ENCODE data around the gene SPTY2D1.

Gene SPTY2D1

DNA sequence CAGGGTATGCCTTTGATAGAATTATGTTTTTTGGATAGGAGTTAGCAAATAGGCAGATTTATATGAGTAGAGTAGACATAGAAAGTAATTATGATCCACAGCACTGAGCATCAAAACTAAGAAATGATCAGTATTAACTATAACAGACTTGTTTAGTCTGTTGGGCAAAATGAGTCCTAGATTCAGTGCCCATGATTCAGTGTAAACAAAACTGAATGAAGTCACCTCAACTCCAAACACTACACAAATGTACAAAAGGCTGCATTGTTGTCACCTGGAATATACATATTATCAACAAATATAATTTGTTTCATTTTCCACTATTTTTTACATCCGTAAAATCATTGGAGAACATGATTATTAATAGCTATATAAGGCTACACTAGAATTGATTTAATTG lies 52.3 kb downstream of the SPTY2D1 start:
- no peak overlapping the region for H3K4me3 ChIP-seq (replicated peaks; ENCODE audit: low read depth, low read length)
- TF ChIP-seq, protein P1, sequence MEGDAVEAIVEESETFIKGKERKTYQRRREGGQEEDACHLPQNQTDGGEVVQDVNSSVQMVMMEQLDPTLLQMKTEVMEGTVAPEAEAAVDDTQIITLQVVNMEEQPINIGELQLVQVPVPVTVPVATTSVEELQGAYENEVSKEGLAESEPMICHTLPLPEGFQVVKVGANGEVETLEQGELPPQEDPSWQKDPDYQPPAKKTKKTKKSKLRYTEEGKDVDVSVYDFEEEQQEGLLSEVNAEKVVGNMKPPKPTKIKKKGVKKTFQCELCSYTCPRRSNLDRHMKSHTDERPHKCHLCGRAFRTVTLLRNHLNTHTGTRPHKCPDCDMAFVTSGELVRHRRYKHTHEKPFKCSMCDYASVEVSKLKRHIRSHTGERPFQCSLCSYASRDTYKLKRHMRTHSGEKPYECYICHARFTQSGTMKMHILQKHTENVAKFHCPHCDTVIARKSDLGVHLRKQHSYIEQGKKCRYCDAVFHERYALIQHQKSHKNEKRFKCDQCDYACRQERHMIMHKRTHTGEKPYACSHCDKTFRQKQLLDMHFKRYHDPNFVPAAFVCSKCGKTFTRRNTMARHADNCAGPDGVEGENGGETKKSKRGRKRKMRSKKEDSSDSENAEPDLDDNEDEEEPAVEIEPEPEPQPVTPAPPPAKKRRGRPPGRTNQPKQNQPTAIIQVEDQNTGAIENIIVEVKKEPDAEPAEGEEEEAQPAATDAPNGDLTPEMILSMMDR (IDR thresholded peaks at IDR 0.05; ENCODE audit: low read length, missing control alignments), result no peak
- DNase-seq (ENCODE audit: low read depth), result no peak

DNA sequence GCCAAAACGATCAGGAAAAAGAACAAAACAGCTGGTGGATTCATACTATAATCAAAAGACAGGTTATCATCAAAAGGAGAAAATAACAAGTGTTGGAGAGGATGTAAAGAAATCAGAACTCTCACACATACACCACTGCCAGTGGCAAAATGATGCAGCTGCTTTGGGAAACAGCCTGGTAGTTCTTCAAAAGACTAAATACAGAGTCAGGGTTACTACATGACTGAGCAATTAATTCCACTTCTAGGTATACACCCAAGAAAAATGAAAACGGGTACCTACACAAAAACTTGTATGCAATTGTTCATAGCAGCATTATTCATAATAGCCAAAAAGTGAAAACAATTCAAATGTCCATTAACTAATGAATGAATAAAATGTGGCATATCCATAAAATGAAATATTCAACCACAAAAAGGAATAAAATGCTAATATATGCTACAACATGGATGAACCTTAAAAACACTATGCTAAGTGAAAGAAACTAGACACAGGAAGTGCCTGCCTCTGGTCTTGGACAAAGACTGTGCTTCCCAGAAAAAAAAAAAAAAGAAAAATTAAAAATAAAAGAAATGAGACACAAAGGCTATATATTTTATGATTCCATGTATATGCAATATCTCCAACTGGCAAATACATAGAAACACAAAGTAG lies 53.9 kb downstream of the SPTY2D1 start:
- no peak overlapping the region for H3K4me3 ChIP-seq (replicated peaks; ENCODE audit: low read depth, low read length)
- TF ChIP-seq, protein P1 (IDR thresholded peaks at IDR 0.05; ENCODE audit: low read length, missing control alignments), result no peak
- no peak for DNase-seq (ENCODE audit: low read depth)

DNA sequence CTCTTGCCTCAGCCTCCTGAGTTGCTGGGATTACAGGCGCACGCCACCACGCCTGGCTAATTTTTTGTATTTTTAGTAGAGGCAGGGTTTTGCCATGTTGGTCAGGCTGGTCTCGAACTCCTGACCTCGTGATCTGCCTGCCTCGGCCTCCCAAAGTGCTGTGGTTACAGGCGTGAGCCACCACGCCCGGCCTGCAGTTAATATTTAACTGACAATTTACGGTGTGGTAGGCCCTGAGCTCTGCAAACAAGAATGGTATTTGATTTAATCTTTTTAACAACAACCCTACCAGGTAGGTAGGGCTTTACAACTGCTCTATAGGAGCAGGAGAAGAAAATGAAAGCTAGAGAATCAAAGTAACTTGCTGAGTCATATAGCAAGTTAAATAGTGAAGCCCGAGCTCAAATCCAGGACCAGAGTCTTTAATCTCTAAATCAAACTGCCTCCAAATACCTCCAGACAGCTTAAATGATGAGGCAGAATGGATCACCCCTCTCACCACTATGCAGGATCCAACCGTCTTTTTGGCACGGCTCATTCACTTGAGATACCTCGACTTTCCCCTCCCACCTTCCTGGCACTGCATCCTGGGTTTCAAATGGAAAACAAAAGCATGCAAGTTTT lies 55.1 kb downstream of the SPTY2D1 start:
- no peak for DNase-seq (ENCODE audit: low read depth)
- H3K4me3 ChIP-seq (replicated peaks; ENCODE audit: low read depth, low read length), result no peak overlapping the region
- TF ChIP-seq, protein P1 (IDR thresholded peaks at IDR 0.05; ENCODE audit: low read length, missing control alignments), result no peak

DNA sequence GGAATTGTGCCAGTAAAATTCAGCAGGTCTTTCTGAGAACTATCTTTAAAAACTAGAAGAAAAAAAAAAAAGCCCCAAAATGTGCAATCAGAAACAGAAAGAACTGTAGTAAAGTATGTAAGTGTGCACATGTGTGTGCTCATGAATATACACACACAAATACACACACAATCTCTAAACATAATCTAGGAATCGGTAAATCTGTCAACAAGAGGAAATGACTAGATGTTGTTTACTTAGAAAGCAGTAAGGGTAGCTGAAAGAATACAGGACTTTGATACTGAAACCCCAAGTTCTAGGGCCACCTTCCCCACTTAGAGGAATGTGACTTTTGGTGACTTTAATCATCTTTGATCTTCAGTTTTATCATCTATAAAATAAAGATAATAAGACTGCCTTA lies 58.8 kb downstream of the SPTY2D1 start:
- DNase-seq (ENCODE audit: low read depth), result no peak
- TF ChIP-seq, protein P1 (IDR thresholded peaks at IDR 0.05; ENCODE audit: low read length, missing control alignments), result no peak
- H3K4me3 ChIP-seq (replicated peaks; ENCODE audit: low read depth, low read length), result no peak overlapping the region

DNA sequence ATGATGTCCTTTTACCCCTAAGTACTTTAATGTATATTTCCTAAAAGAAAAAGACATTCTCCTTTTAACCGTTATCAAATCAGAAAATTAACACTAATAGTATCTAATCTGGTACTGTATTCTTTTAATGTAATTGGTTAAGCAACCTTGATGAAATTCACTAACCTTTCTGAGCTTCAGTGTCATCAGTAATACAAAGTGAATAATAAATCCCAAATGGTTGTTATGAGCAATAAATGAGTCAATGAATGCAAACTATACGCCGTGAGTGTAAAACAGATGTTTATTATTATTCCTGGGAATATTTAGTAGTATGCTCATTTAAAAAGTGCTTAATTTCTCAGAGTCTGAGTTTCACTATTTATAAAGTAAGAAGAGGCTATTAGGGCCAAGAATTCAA lies 67.1 kb downstream of the SPTY2D1 start:
- DNase-seq (ENCODE audit: low read depth), result no peak
- no peak overlapping the region for H3K4me3 ChIP-seq (replicated peaks; ENCODE audit: low read depth, low read length)
- TF ChIP-seq, protein P1 (IDR thresholded peaks at IDR 0.05; ENCODE audit: low read length, missing control alignments), result no peak

DNA sequence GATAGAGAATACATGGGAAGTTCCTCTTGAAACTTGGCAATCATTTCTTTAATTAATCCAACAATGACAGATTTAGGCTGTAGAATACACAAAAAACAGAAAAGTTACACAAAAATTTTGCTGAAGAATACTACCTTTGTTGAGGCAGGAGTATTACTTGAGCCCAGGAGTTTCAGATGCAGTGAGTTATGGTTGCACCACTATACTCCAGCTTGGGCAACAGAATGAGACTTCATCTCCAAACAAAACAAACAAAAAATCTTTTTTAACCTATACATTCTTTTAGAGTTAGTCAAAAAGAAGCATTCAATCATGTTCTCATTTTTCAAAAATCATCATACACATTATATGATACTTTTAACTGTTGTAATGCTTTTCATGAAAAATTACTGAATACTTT lies 67.7 kb downstream of the SPTY2D1 start:
- TF ChIP-seq, protein P1 (IDR thresholded peaks at IDR 0.05; ENCODE audit: low read length, missing control alignments), result no peak
- H3K4me3 ChIP-seq (replicated peaks; ENCODE audit: low read depth, low read length), result no peak overlapping the region
- DNase-seq (ENCODE audit: low read depth), result no peak

DNA sequence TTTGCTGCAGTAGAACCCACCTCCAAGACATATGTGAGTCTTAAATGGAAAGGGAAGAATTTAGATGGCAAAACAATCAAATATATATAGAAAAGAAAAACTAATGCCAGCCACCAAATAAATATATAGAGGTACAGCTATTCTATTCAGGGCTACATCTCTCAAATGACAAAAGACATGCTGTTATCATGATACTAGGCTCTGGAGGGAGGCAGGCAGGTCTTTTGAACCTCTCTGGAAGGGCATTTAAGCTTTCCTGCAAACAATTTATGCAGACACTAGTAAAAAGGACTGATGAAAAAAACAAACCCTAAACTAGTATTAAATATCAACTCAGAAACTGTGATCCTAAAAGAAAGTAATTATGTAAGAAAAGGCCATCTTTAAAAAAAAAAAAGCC lies 70.0 kb downstream of the SPTY2D1 start:
- no peak overlapping the region for H3K4me3 ChIP-seq (replicated peaks; ENCODE audit: low read depth, low read length)
- DNase-seq (ENCODE audit: low read depth), result no peak
- TF ChIP-seq, protein P1 (IDR thresholded peaks at IDR 0.05; ENCODE audit: low read length, missing control alignments), result no peak
